SK-N-SH (cell line): Measurements from ENCODE around the gene DBX1. TPM values are rescaled to one million over a fixed set of nuclear protein-coding genes. Genes with fewer than 3 reads are reported as not detected.

Experiments
- CTCF ChIA-PET: fragments of 300-600, 350-600 bp; formaldehyde crosslinking; extraction: SDS; loops from one replicate; lab custom pipeline; 2021; lab: Yijun Ruan, JAX
- POLR2A ChIA-PET: fragments of 350-600 bp; sonication (Branson Sonifier 250); formaldehyde crosslinking; extraction: SDS; loops from one replicate; lab custom pipeline; 2020; ENCODE audit warnings: antibody characterized with exemption, inconsistent platforms; lab: Yijun Ruan, JAX
- DNase-seq: peaks from one replicate; pipeline ENCODE4 v3.0.0; 2012
- H2AFZ ChIP-seq: fragments of 200-600 bp; sonication (generic); 2 replicates; pipeline ENCODE4 v1.8.1; 2016; ENCODE audit warnings: antibody characterized with exemption, mild to moderate bottlenecking, low read depth
- H3F3A ChIP-seq: fragments of 200-600 bp; sonication (generic); replicated peaks from 2 replicates; pipeline ENCODE3; 2016; ENCODE audit warnings: antibody characterized with exemption, mild to moderate bottlenecking; ENCODE audit not compliant: insufficient read depth
- H3K27ac ChIP-seq, 2 experiments: fragments of 200-500 bp in 1 of 2; fragments of 200-600 bp in 1 of 2; sonication (Bioruptor generic) in 1 of 2; sonication (generic), shearing (Covaris generic) in 1 of 2; 2 replicates each; pipeline versions ENCODE4 v1.5.1 to v1.6.1; 2014 to 2016; ENCODE audit warnings: low read depth in 2 of 2, inconsistent platforms in 1 of 2, low read length in 1 of 2, mild to moderate bottlenecking in 1 of 2, mixed read lengths in 1 of 2
- H3K27me3 ChIP-seq: fragments of 200-600 bp; sonication (generic), shearing (Covaris generic); 2 replicates; pipeline ENCODE4 v1.6.1; 2016; ENCODE audit warnings: mixed run types; ENCODE audit not compliant: insufficient read depth
- H3K36me3 ChIP-seq, 2 experiments: fragments of 200-500 bp in 1 of 2; fragments of 200-600 bp in 1 of 2; sonication (Bioruptor generic) in 1 of 2; sonication (generic) in 1 of 2; replicated peaks in 1 of 2; 2 replicates each; pipeline versions ENCODE3 to v1.5.1; 2014 to 2016; ENCODE audit warnings: low read length in 1 of 2, mild to moderate bottlenecking in 1 of 2; ENCODE audit not compliant: insufficient read depth in 2 of 2, control insufficient read depth in 1 of 2
- H3K4me1 ChIP-seq, 2 experiments: fragments of 200-500 bp in 1 of 2; fragments of 200-600 bp in 1 of 2; sonication (Bioruptor generic) in 1 of 2; sonication (generic), shearing (Covaris generic) in 1 of 2; 2 replicates each; pipeline versions ENCODE4 v1.5.1 to v1.6.1; 2014 to 2016; ENCODE audit warnings: low read depth in 1 of 2, low read length in 1 of 2, mixed run types in 1 of 2; ENCODE audit not compliant: insufficient read depth in 2 of 2, control insufficient read depth in 1 of 2
- H3K4me2 ChIP-seq: fragments of 200-600 bp; sonication (generic), shearing (Covaris generic); 2 replicates; pipeline ENCODE4 v1.6.1; 2017; ENCODE audit warnings: mixed run types
- H3K4me3 ChIP-seq, 2 experiments: fragments of 200-500 bp in 1 of 2; fragments of 200-600 bp in 1 of 2; sonication (Bioruptor generic) in 1 of 2; sonication (generic), shearing (Covaris generic) in 1 of 2; 2 replicates each; pipeline versions ENCODE4 v1.5.1 to v1.8.1; 2014 to 2016; ENCODE audit warnings: low read depth in 2 of 2, inconsistent platforms in 1 of 2, low read length in 1 of 2, mild to moderate bottlenecking in 1 of 2, mixed read lengths in 1 of 2, moderate library complexity in 1 of 2
- H3K79me2 ChIP-seq: fragments of 200-600 bp; sonication (generic); 2 replicates; pipeline ENCODE4 v1.8.1; 2017; ENCODE audit warnings: mild to moderate bottlenecking; ENCODE audit not compliant: insufficient read depth
- H3K9ac ChIP-seq: fragments of 200-600 bp; sonication (generic); 2 replicates; pipeline ENCODE4 v1.6.1; 2017; ENCODE audit warnings: mixed run types
- H3K9me2 ChIP-seq: fragments of 200-600 bp; sonication (generic); 2 replicates; pipeline ENCODE4 v1.6.1; 2017; ENCODE audit warnings: mixed run types
- H3K9me3 ChIP-seq: fragments of 200-600 bp; sonication (generic); 2 replicates; pipeline ENCODE4 v1.6.1; 2017; ENCODE audit warnings: mixed run types, mild to moderate bottlenecking, moderate library complexity
- H4K20me1 ChIP-seq: fragments of 200-600 bp; sonication (generic); 2 replicates; pipeline ENCODE4 v1.6.1; 2017; ENCODE audit warnings: mild to moderate bottlenecking, mixed run types; ENCODE audit not compliant: insufficient read depth
- FOXJ3 ChIP-seq: sonication (generic); formaldehyde crosslinking; IDR thresholded peaks from 2 replicates; pipeline ENCODE4 v1.5.1; 2020; ENCODE audit warnings: mild to moderate bottlenecking, missing genetic modification reagents
- GABPA ChIP-seq: IDR thresholded peaks from 2 replicates; pipeline ENCODE4 v1.4.0; 2012; ENCODE audit warnings: low read depth, mild to moderate bottlenecking
- REST ChIP-seq: IDR thresholded peaks from 2 replicates; pipeline ENCODE4 v1.6.1; 2012; ENCODE audit warnings: mild to moderate bottlenecking, low read depth, low read length, moderate library complexity
- RFX5 ChIP-seq: IDR thresholded peaks from 2 replicates; pipeline ENCODE4 v1.6.1; 2012; ENCODE audit warnings: mild to moderate bottlenecking, improper control_type of control experiment, low read length
- SIN3A ChIP-seq: IDR thresholded peaks from 2 replicates; pipeline ENCODE4 v1.6.1; 2012; ENCODE audit warnings: low read depth, mild to moderate bottlenecking, low read length, moderate library complexity, borderline replicate concordance
- TEAD4 ChIP-seq: IDR thresholded peaks from 2 replicates; pipeline ENCODE4 v1.4.0; 2012; ENCODE audit warnings: mild to moderate bottlenecking, borderline replicate concordance; ENCODE audit not compliant: insufficient read depth
- USF2 ChIP-seq: fragments of 150-350 bp; IDR thresholded peaks from 2 replicates; pipeline ENCODE4 v1.6.1; 2017; ENCODE audit warnings: antibody characterized with exemption, low read length, low read depth, borderline replicate concordance
- WGBS: methylation state at CpG from one replicate; pipeline ENCODE4 v1.1.6; 2017; ENCODE audit warnings: low lambda C conversion rate; 5-methylcytosine and 5-hydroxymethylcytosine counted together
- polyA plus RNA-seq, 3 experiments: library from polyadenylated mRNA; depleted of rRNA; stranded (reverse); fragments of >200 nt; gene quantifications; 2 replicates each; pipeline ENCODE4 v1.2.3, GENCODE V29; 2012

DBX1 gene
- polyA plus RNA-seq, 1 of the 3 experiments (the other 2 are of a cell fraction): not detected

- ChIA-PET POLR2A (no interaction called here), CTCF (interaction anchor here (0.9 to 2.0 kb wide), 3 partner anchors 21 to 196 kb away, joined by 3 to 6 read pairs (median 4); no protein-coding TSS in a partner anchor)
- H3K4me3 ChIP-seq: no peak overlapping the region
- peaks cover 45% of the 10 kb centered on the region for H3K27me3 ChIP-seq
- no peak overlapping the region for H3K27ac ChIP-seq
- no peaks in the 10 kb centered on the region for H4K20me1 ChIP-seq
- no peaks in the 10 kb centered on the region for H3K36me3 ChIP-seq
- H3K79me2 ChIP-seq: no peaks in the 10 kb centered on the region
- 67% methylated on average over 29 of the region's 33 CpGs for WGBS
- H3K4me1 ChIP-seq: peaks cover 0 to 16% of the 10 kb centered on the region in 2 experiments; a peak in 2 of 4 replicates
- H3K4me2 ChIP-seq: no peak overlapping the region
- TF ChIP-seq REST (peak; percentile 93), GABPA (no peak)
- peaks cover 9% of the 10 kb centered on the region for H3F3A ChIP-seq
- no peaks in the 10 kb centered on the region for H3K9me3 ChIP-seq
- H3K9ac ChIP-seq: no peak overlapping the region
- H3K9me2 ChIP-seq: no peaks in the 10 kb centered on the region
- no peak overlapping the region for H2AFZ ChIP-seq
- peak; percentile 33 for DNase-seq
These were observed 1.5 kb downstream of the DBX1 start for GRCh38 chr11:20158597-20159257.

GRCh38 chr11:20157728-20158127, 2.5 kb downstream of the DBX1 start:
- Histone ChIP-seq H3K9ac (no peak overlapping the region), H4K20me1 (no peaks in the 10 kb centered on the region), H3F3A (peaks cover 9% of the 10 kb centered on the region), H3K27me3 (peaks cover 38% of the 10 kb centered on the region), H2AFZ (no peak overlapping the region), H3K4me3 (no peak overlapping the region), H3K9me2 (no peaks in the 10 kb centered on the region), H3K4me1 (peaks cover 0 to 13% of the 10 kb centered on the region in 2 experiments; a peak in 2 of 4 replicates), H3K9me3 (no peaks in the 10 kb centered on the region), H3K27ac (no peak overlapping the region), H3K4me2 (no peak overlapping the region), H3K36me3 (no peaks in the 10 kb centered on the region), H3K79me2 (no peaks in the 10 kb centered on the region)
- DNase-seq: no peak
- TF ChIP-seq FOXJ3 (no peak), RFX5 (no peak), SIN3A (no peak), USF2 (no peak), TEAD4 (no peak)
- WGBS: 65% methylated on average over 9 of the region's 9 CpGs
- ChIA-PET CTCF (interaction anchor here (0.6 to 2.0 kb wide), 4 partner anchors 15 to 197 kb away, joined by 3 to 6 read pairs (median 4); no protein-coding TSS in a partner anchor), POLR2A (no interaction called here)
